Endothelial cell (in vitro differentiated cells): Measurements from ENCODE around the gene GNAO1. TPM values are rescaled to one million over a fixed set of nuclear protein-coding genes. Genes with fewer than 3 reads are reported as not detected.

Source experiments
- DNase-seq: peaks from one replicate; pipeline ENCODE4 v3.0.0; 2021; ENCODE audit warnings: low spot score
- H3K27ac Mint-ChIP-seq: one replicate; pipeline ENCODE4 v1.8.0; 2021; ENCODE audit warnings: mixed read lengths, inconsistent platforms; ENCODE audit not compliant: unreplicated experiment
- H3K27me3 Mint-ChIP-seq: one replicate; pipeline ENCODE4 v1.8.0; 2021; ENCODE audit warnings: mild to moderate bottlenecking, moderate library complexity, mixed read lengths, inconsistent platforms; ENCODE audit not compliant: unreplicated experiment
- H3K36me3 Mint-ChIP-seq: one replicate; pipeline ENCODE4 v1.8.0; 2021; ENCODE audit warnings: mild to moderate bottlenecking, low read depth, mixed read lengths, inconsistent platforms; ENCODE audit not compliant: unreplicated experiment
- H3K4me1 Mint-ChIP-seq: one replicate; pipeline ENCODE4 v1.8.0; 2021; ENCODE audit warnings: mild to moderate bottlenecking, mixed read lengths, inconsistent platforms; ENCODE audit not compliant: unreplicated experiment
- H3K4me3 Mint-ChIP-seq: one replicate; pipeline ENCODE4 v1.8.0; 2021; ENCODE audit warnings: mild to moderate bottlenecking, mixed read lengths, inconsistent platforms; ENCODE audit not compliant: unreplicated experiment
- H3K9me3 Mint-ChIP-seq: one replicate; pipeline ENCODE4 v1.8.0; 2021; ENCODE audit warnings: mixed read lengths, inconsistent platforms; ENCODE audit not compliant: unreplicated experiment
- total RNA-seq: library from RNA; stranded (reverse); fragmentation: NEBNext Ultra II Directional; extraction: Animal tissue kit (Norgen Biotek cat#: 25700); gene quantifications from one replicate; pipeline ENCODE4 v1.2.1, GENCODE V29; 2021; ENCODE audit not compliant: unreplicated experiment
- TF ChIP-seq, protein P1 (sequence below): fragments of 200-600 bp; sonication (generic); IDR thresholded peaks from one replicate; pipeline ENCODE4 v1.5.0; 2021; ENCODE audit warnings: antibody characterized with exemption; ENCODE audit not compliant: unreplicated experiment

The GNAO1 gene
- total RNA-seq, 1 donor from 2014 or later, result 0.69 TPM

- TF ChIP-seq, protein P1, sequence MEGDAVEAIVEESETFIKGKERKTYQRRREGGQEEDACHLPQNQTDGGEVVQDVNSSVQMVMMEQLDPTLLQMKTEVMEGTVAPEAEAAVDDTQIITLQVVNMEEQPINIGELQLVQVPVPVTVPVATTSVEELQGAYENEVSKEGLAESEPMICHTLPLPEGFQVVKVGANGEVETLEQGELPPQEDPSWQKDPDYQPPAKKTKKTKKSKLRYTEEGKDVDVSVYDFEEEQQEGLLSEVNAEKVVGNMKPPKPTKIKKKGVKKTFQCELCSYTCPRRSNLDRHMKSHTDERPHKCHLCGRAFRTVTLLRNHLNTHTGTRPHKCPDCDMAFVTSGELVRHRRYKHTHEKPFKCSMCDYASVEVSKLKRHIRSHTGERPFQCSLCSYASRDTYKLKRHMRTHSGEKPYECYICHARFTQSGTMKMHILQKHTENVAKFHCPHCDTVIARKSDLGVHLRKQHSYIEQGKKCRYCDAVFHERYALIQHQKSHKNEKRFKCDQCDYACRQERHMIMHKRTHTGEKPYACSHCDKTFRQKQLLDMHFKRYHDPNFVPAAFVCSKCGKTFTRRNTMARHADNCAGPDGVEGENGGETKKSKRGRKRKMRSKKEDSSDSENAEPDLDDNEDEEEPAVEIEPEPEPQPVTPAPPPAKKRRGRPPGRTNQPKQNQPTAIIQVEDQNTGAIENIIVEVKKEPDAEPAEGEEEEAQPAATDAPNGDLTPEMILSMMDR, result no peak
- H3K9me3 Mint-ChIP-seq, result no peaks in the 10 kb centered on the region
- H3K36me3 Mint-ChIP-seq, result no peaks in the 10 kb centered on the region
- H3K4me1 Mint-ChIP-seq, result peaks cover 9% of the 10 kb centered on the region
- no peak overlapping the region for H3K27ac Mint-ChIP-seq
- no peak overlapping the region for H3K4me3 Mint-ChIP-seq
- peaks cover 2% of the 10 kb centered on the region for H3K27me3 Mint-ChIP-seq
- DNase-seq, result no peak
Measured at GRCh38 chr16:56197192-56197992, 6.1 kb downstream of the GNAO1 start.

- peaks cover 6% of the 10 kb centered on the region for H3K4me1 Mint-ChIP-seq
- no peak for DNase-seq
- TF ChIP-seq, protein P1, result no peak
- H3K9me3 Mint-ChIP-seq, result no peaks in the 10 kb centered on the region
- H3K36me3 Mint-ChIP-seq, result no peaks in the 10 kb centered on the region
- peaks cover 2% of the 10 kb centered on the region for H3K27me3 Mint-ChIP-seq
- no peak overlapping the region for H3K4me3 Mint-ChIP-seq
- H3K27ac Mint-ChIP-seq, result no peak overlapping the region
Measured at GRCh38 chr16:56198006-56198754, 6.9 kb downstream of the GNAO1 start.

DNA sequence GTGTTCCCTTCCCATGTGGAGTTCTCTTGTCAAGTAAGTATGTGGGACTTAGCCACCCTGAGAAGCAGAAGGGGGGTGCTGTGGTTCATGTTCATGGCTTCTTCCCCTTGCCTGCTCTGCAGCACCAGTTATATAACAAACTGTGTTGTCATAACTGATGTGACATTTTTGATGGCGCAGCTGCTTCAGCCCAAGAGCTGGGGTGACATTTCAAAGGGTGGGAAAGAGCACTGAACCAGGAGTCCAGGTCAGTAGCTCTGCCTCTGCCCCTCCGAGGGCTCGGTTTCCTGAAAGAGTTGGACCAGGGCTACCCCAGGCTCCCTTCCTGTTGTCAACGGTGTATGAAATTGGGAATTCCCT, 7.4 kb downstream of the GNAO1 start:
- TF ChIP-seq, protein P1, result no peak
- peaks cover 2% of the 10 kb centered on the region for H3K27me3 Mint-ChIP-seq
- H3K9me3 Mint-ChIP-seq, result no peaks in the 10 kb centered on the region
- no peaks in the 10 kb centered on the region for H3K36me3 Mint-ChIP-seq
- DNase-seq, result no peak
- no peak overlapping the region for H3K27ac Mint-ChIP-seq
- peaks cover 1% of the 10 kb centered on the region for H3K4me1 Mint-ChIP-seq
- H3K4me3 Mint-ChIP-seq, result no peak overlapping the region

- no peak for DNase-seq
- Mint-ChIP-seq H3K4me1 (no peaks in the 10 kb centered on the region), H3K27me3 (no peaks in the 10 kb centered on the region), H3K36me3 (no peaks in the 10 kb centered on the region), H3K27ac (no peak overlapping the region), H3K9me3 (no peaks in the 10 kb centered on the region), H3K4me3 (no peak overlapping the region)
- TF ChIP-seq, protein P1, result no peak
Measured at GRCh38 chr16:56199164-56199563, 7.9 kb downstream of the GNAO1 start.

GRCh38 chr16:56201030-56201429, 9.7 kb downstream of the GNAO1 start:
- H3K4me1 Mint-ChIP-seq, result no peaks in the 10 kb centered on the region
- no peak overlapping the region for H3K4me3 Mint-ChIP-seq
- no peak for DNase-seq

More at GRCh38 chr16:56201030-56201429, 9.7 kb downstream of the GNAO1 start:
- Mint-ChIP-seq H3K27me3 (no peaks in the 10 kb centered on the region), H3K9me3 (no peaks in the 10 kb centered on the region), H3K27ac (no peak overlapping the region), H3K36me3 (no peaks in the 10 kb centered on the region)
- TF ChIP-seq, protein P1, result no peak
